ENCODE data around the gene SCN1A. TPM values are rescaled to one million over a fixed set of nuclear protein-coding genes. Genes with fewer than 3 reads are reported as not detected.
"Not testable (repeated sequence)": the region's sequence is repeated elsewhere in the genome, so short reads cannot be mapped to it uniquely, and the experiment has no call there.

Gene SCN1A
- total RNA-seq, 1 donor from 2014 or later = 1.9 TPM

GRCh38 chr2:166106431-166107015 lies 21.3 kb downstream of the SCN1A start:
- H3K9me3 Mint-ChIP-seq = peaks cover 13% of the 10 kb centered on the region
- H3K27me3 Mint-ChIP-seq (ENCODE audit: low read depth) = no peaks in the 10 kb centered on the region
- H3K4me1 Mint-ChIP-seq = no peaks in the 10 kb centered on the region
- no peak overlapping the region for H3K27ac Mint-ChIP-seq
- no peak overlapping the region for H3K4me3 Mint-ChIP-seq
- no peak for DNase-seq (ENCODE audit: low spot score in 2 of 2, unreplicated experiment in 2 of 2)
- H3K36me3 Mint-ChIP-seq = no peaks in the 10 kb centered on the region
- TF ChIP-seq, protein P1, sequence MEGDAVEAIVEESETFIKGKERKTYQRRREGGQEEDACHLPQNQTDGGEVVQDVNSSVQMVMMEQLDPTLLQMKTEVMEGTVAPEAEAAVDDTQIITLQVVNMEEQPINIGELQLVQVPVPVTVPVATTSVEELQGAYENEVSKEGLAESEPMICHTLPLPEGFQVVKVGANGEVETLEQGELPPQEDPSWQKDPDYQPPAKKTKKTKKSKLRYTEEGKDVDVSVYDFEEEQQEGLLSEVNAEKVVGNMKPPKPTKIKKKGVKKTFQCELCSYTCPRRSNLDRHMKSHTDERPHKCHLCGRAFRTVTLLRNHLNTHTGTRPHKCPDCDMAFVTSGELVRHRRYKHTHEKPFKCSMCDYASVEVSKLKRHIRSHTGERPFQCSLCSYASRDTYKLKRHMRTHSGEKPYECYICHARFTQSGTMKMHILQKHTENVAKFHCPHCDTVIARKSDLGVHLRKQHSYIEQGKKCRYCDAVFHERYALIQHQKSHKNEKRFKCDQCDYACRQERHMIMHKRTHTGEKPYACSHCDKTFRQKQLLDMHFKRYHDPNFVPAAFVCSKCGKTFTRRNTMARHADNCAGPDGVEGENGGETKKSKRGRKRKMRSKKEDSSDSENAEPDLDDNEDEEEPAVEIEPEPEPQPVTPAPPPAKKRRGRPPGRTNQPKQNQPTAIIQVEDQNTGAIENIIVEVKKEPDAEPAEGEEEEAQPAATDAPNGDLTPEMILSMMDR (IDR thresholded peaks at IDR 0.05; ENCODE audit: unreplicated experiment) = no peak

DNA sequence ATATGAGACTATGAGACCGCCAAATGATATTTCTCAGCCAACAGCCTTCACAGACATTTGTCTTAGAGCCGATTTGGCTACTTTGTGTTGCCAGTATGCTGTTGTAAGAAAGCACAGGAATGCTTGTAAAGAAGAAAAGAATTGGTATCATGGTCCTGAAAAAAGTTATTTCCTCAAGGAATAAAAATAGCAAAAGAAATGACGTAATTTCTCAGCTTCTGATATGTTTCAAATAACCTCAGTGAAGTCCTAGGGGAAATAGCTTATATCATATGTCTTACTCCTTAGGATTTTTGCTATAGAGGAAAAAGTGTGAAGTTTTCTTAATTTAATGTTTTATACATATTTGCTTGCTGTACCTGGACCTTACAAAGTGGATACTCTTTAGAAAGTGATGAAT lies 23.0 kb downstream of the SCN1A start:
- Mint-ChIP-seq H3K36me3 (no peaks in the 10 kb centered on the region), H3K9me3 (peaks cover 7% of the 10 kb centered on the region), H3K4me1 (no peaks in the 10 kb centered on the region), H3K4me3 (no peak overlapping the region), H3K27ac (no peak overlapping the region), H3K27me3 (ENCODE audit: low read depth) (no peaks in the 10 kb centered on the region)
- TF ChIP-seq, protein P1 (IDR thresholded peaks at IDR 0.05; ENCODE audit: unreplicated experiment) = no peak
- no peak for DNase-seq (ENCODE audit: low spot score in 2 of 2, unreplicated experiment in 2 of 2)

DNA sequence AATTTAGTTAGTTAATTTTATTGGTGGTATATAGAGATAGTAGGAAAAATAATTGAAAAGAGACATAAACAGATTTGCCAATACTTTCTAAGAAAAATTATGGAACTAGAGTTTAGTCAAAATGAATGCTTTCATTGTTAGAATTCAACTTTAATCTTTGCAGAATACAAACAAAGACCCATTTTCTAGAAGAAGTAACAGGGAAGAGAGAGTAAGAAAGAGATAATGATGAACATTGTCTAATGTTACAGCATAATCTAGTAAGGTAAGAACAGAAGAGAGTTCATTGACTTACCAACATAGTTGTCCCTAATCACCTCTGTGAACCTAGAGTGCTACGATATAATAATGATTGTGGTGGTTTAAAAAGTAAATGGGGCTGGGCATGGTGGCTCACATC lies 23.7 kb downstream of the SCN1A start:
- Mint-ChIP-seq H3K4me1 (no peaks in the 10 kb centered on the region), H3K9me3 (peaks cover 7% of the 10 kb centered on the region), H3K27me3 (ENCODE audit: low read depth) (no peaks in the 10 kb centered on the region), H3K36me3 (no peaks in the 10 kb centered on the region), H3K27ac (no peak overlapping the region), H3K4me3 (no peak overlapping the region)
- TF ChIP-seq, protein P1 (IDR thresholded peaks at IDR 0.05; ENCODE audit: unreplicated experiment) = no peak
- no peak for DNase-seq (ENCODE audit: low spot score in 2 of 2, unreplicated experiment in 2 of 2)

DNA sequence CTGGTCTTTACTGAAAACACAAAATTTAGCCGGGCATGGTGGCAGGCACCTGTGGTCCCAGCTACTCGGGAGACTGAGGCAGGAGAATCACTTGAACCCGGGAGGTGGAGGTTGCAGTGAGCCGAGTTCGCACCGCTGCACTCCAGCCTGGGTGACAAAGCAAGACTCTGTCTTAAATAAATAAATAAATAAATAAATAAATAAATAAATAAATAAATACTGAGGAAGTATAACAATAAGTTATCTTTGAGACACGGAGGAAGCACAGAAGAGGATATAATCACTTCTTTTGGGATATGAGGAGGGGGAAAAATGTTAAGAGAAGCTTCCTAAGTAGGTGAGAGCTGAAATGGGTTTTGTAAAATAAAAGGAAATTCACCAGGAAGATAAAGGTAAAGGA lies 24.5 kb downstream of the SCN1A start:
- H3K9me3 Mint-ChIP-seq; DNase-seq (ENCODE audit: low spot score in 2 of 2, unreplicated experiment in 2 of 2); H3K27me3 Mint-ChIP-seq (ENCODE audit: low read depth); H3K4me1 Mint-ChIP-seq; H3K27ac Mint-ChIP-seq; H3K36me3 Mint-ChIP-seq; H3K4me3 Mint-ChIP-seq: not testable (repeated sequence)

DNA sequence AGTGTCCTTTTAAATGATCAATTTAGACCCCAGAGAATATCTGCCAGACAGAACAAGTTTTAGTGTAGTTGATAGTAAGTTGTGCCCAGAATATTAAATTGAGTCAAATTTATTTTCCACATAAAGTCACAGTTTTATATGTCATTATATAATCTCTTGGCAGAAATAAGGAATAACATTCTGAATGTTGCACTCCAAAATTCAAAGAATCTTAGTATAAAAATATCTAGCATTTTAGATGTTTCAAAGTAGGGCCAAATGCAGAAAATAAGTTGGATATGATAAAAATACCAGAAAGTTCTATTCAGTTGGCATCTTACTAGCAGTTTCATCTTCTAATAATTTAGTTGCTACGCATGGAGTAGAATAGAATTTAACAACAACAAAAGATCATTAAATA lies 33.5 kb downstream of the SCN1A start:
- TF ChIP-seq, protein P1 (IDR thresholded peaks at IDR 0.05; ENCODE audit: unreplicated experiment) = no peak

GRCh38 chr2:166092889-166093288 lies 34.9 kb downstream of the SCN1A start:
- Mint-ChIP-seq H3K27me3 (ENCODE audit: low read depth) (no peaks in the 10 kb centered on the region), H3K27ac (no peak overlapping the region), H3K4me3 (no peak overlapping the region), H3K9me3 (no peaks in the 10 kb centered on the region), H3K4me1 (no peaks in the 10 kb centered on the region), H3K36me3 (no peaks in the 10 kb centered on the region)
- DNase-seq (ENCODE audit: low spot score in 2 of 2, unreplicated experiment in 2 of 2) = no peak
- TF ChIP-seq, protein P1 (IDR thresholded peaks at IDR 0.05; ENCODE audit: unreplicated experiment) = no peak

More for the DNA sequence above, 33.5 kb downstream of the SCN1A start:
- Mint-ChIP-seq H3K36me3 (no peaks in the 10 kb centered on the region), H3K4me1 (no peaks in the 10 kb centered on the region), H3K27ac (no peak overlapping the region), H3K4me3 (no peak overlapping the region), H3K9me3 (no peaks in the 10 kb centered on the region), H3K27me3 (ENCODE audit: low read depth) (no peaks in the 10 kb centered on the region)
- no peak for DNase-seq (ENCODE audit: low spot score in 2 of 2, unreplicated experiment in 2 of 2)

All from mesothelial cell of epicardium (in vitro differentiated cells).